GM23338 (cell line): ENCODE measurements around the gene PASD1. TPM values are rescaled to one million over a fixed set of nuclear protein-coding genes. Genes with fewer than 3 reads are reported as not detected.

Source experiments
- ATAC-seq: fragments of 200-7000 bp; cut with Tn5 transposase; 3 replicates; pipeline ENCODE4 v1.9.1; 2020
- DNase-seq: peaks from one replicate; pipeline ENCODE4 v3.0.0-alpha.2; 2015; ENCODE audit warnings: low spot score
- H2AFZ ChIP-seq: fragments of 200-600 bp; sonication (generic); 2 replicates; pipeline ENCODE4 v1.8.0; 2016; ENCODE audit warnings: antibody characterized with exemption, mild to moderate bottlenecking, moderate library complexity
- H3F3A ChIP-seq: fragments of 200-600 bp; sonication (generic); replicated peaks from 2 replicates; pipeline ENCODE4 v1.8.0; 2017; ENCODE audit warnings: antibody characterized with exemption, mixed run types, low read depth
- H3K27ac ChIP-seq: fragments of 200-600 bp; sonication (generic); 2 replicates; pipeline ENCODE4 v1.6.1; 2016; ENCODE audit warnings: low read depth
- H3K27me3 ChIP-seq: fragments of 200-600 bp; sonication (generic); 2 replicates; pipeline ENCODE4 v1.8.0; 2016; ENCODE audit warnings: mild to moderate bottlenecking, mixed run types, moderate library complexity; ENCODE audit not compliant: insufficient read depth
- H3K36me3 ChIP-seq: fragments of 200-600 bp; sonication (generic); 2 replicates; pipeline ENCODE4 v1.8.0; 2016; ENCODE audit warnings: mild to moderate bottlenecking; ENCODE audit not compliant: insufficient read depth
- H3K4me1 ChIP-seq: fragments of 200-600 bp; sonication (generic); 2 replicates; pipeline ENCODE4 v1.8.0; 2016; ENCODE audit warnings: mild to moderate bottlenecking, moderate library complexity; ENCODE audit not compliant: insufficient read depth
- H3K4me2 ChIP-seq: fragments of 200-600 bp; sonication (generic); 2 replicates; pipeline ENCODE4 v1.7.1; 2017; ENCODE audit warnings: mixed run types
- H3K4me3 ChIP-seq: fragments of 200-600 bp; sonication (generic); 2 replicates; pipeline ENCODE4 v1.6.1; 2016; ENCODE audit warnings: mixed run types
- H3K79me2 ChIP-seq: fragments of 200-600 bp; sonication (generic); replicated peaks from 2 replicates; pipeline ENCODE4 v1.8.0; 2017; ENCODE audit warnings: mild to moderate bottlenecking; ENCODE audit not compliant: insufficient read depth
- H3K9me2 ChIP-seq: fragments of 200-600 bp; sonication (generic); 2 replicates; pipeline ENCODE4 v1.8.0; 2017; ENCODE audit not compliant: insufficient read depth
- H4K20me1 ChIP-seq: fragments of 200-600 bp; sonication (generic); replicated peaks from 2 replicates; pipeline ENCODE4 v1.8.0; 2017; ENCODE audit warnings: mild to moderate bottlenecking; ENCODE audit not compliant: insufficient read depth
- H3K27ac Mint-ChIP-seq: 2 replicates; pipeline ENCODE4 v1.8.0; 2020; ENCODE audit warnings: inconsistent platforms, mild to moderate bottlenecking, moderate library complexity, mixed read lengths
- H3K27me3 Mint-ChIP-seq: 3 replicates; pipeline ENCODE4 v1.8.0; 2022; ENCODE audit warnings: low read depth, mild to moderate bottlenecking, moderate library complexity, mixed read lengths, inconsistent platforms; ENCODE audit not compliant: insufficient read depth, poor library complexity
- H3K36me3 Mint-ChIP-seq: 3 replicates; pipeline ENCODE4 v1.8.0; 2021; ENCODE audit warnings: low read depth, mild to moderate bottlenecking, inconsistent platforms, moderate library complexity, mixed read lengths
- H3K4me1 Mint-ChIP-seq: 3 replicates; pipeline ENCODE4 v1.8.0; 2020; ENCODE audit warnings: mild to moderate bottlenecking, inconsistent platforms, mixed read lengths
- H3K4me3 Mint-ChIP-seq: 3 replicates; pipeline ENCODE4 v1.8.0; 2021; ENCODE audit warnings: moderate library complexity, mild to moderate bottlenecking, inconsistent platforms, mixed read lengths
- H3K9me3 Mint-ChIP-seq: 3 replicates; pipeline ENCODE4 v1.8.0; 2020; ENCODE audit warnings: moderate library complexity, mild to moderate bottlenecking, inconsistent platforms, mixed read lengths
- CREB1 ChIP-seq: fragments of 250-450 bp; sonication (Bioruptor Pico); IDR thresholded peaks from 2 replicates; pipeline ENCODE4 v1.5.0; 2020; ENCODE audit warnings: low read depth, mild to moderate bottlenecking, moderate library complexity
- EZH2 ChIP-seq: fragments of 200-600 bp; sonication (generic); IDR thresholded peaks from one replicate; pipeline ENCODE4 v1.8.0; 2017; ENCODE audit warnings: antibody characterized with exemption, mild to moderate bottlenecking, low read depth; ENCODE audit not compliant: unreplicated experiment
- EZH2phosphoT487 ChIP-seq: fragments of 200-600 bp; sonication (generic); IDR thresholded peaks from one replicate; pipeline ENCODE4 v1.8.1; 2018; ENCODE audit warnings: antibody characterized with exemption; ENCODE audit not compliant: unreplicated experiment
- JUNB ChIP-seq: IDR thresholded peaks from one replicate; pipeline ENCODE4 v1.6.1; 2016; ENCODE audit warnings: antibody characterized with exemption; ENCODE audit not compliant: unreplicated experiment
- NANOG ChIP-seq: IDR thresholded peaks from 2 replicates; pipeline ENCODE4 v1.6.1; 2016; ENCODE audit warnings: antibody characterized with exemption, borderline replicate concordance
- POLR2AphosphoS5 ChIP-seq: IDR thresholded peaks from 2 replicates; pipeline ENCODE4 v1.6.1; 2016; ENCODE audit warnings: antibody characterized with exemption, low read depth
- STAT1 ChIP-seq: IDR thresholded peaks from one replicate; pipeline ENCODE4 v1.6.1; 2016; ENCODE audit warnings: antibody characterized with exemption; ENCODE audit not compliant: unreplicated experiment
- ZNF114 ChIP-seq: fragments of 250-450 bp; sonication (Bioruptor Pico); IDR thresholded peaks from 2 replicates; pipeline ENCODE4 v1.5.0; 2020; ENCODE audit warnings: mild to moderate bottlenecking, moderate library complexity
- ZNF331 ChIP-seq: fragments of 250-450 bp; sonication (Bioruptor Pico); IDR thresholded peaks from 2 replicates; pipeline ENCODE4 v1.5.0; 2020; ENCODE audit warnings: low read depth, mild to moderate bottlenecking, moderate library complexity
- polyA plus RNA-seq: library from polyadenylated mRNA; unstranded; fragments of >200 nt; fragmentation: Nextera tagmentation; extraction: Ambion mirVana; gene quantifications from 2 replicates; pipeline ENCODE4 v1.2.1, GENCODE V29; 2016
- total RNA-seq: library from RNA; depleted of rRNA; stranded (reverse); fragments of >200 nt; shearing (Covaris generic); gene quantifications from 2 replicates; pipeline ENCODE4 v1.2.3, GENCODE V29; 2014
- TF ChIP-seq, protein P1 (sequence below): IDR thresholded peaks from 2 replicates; pipeline ENCODE4 v1.6.1; 2016; ENCODE audit warnings: antibody characterized with exemption
- TF ChIP-seq, protein P2 (sequence below), 2 experiments: fragments of 200-600 bp in 1 of 2; sonication (generic) in 1 of 2; conservative IDR thresholded peaks; 2 replicates each; pipeline versions ENCODE4 v1.5.1 to v1.6.1; 2016 to 2017; ENCODE audit warnings: antibody characterized with exemption in 2 of 2, low read depth in 2 of 2, mild to moderate bottlenecking in 2 of 2, moderate library complexity in 1 of 2
- TF ChIP-seq, protein P3 (sequence below): fragments of 250-450 bp; sonication (Bioruptor Pico); IDR thresholded peaks from 2 replicates; pipeline ENCODE4 v1.5.0; 2020; ENCODE audit warnings: mild to moderate bottlenecking, moderate library complexity
- TF ChIP-seq, protein P4 (sequence below): IDR thresholded peaks from one replicate; pipeline ENCODE4 v1.6.1; 2018; ENCODE audit warnings: antibody characterized with exemption; ENCODE audit not compliant: unreplicated experiment

PASD1 gene
- total and polyA plus RNA-seq, 2 experiments from 2014 or later = 0.24 TPM; not detected in 1

DNA sequence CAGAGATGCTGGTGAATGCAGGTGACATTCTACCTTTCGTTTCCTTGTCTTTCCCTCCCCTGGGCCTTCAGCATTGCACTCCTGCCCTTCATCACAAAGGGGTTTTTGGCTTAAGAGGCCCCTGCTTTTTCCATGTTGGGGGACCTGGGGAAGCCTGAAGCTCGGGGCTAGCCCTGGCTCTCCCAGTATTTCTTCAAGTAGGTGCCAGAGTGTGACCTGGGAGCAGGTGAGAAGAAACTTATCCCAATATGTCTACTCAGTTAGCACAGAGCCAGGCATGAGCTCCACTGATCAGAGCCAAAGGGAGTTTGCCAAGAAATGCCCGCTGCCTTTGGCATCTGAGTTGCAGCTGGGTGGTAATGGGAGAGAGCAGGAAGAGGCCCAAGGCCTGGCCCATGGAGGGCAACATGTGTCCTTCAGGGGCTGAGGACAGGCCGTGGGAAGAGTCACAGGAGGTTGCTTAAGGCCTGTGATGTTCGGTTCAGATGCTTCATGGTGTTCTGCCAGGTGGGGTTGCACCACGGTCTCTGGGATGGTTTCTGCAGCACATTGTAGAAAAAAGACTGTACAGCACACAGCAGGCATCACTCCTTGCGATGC lies 139.4 kb downstream of the PASD1 start:
- Histone ChIP-seq H3K4me1 (no peaks in the 10 kb centered on the region), H3K4me2 (no peak overlapping the region), H3K27ac (no peak overlapping the region), H3F3A (no peaks in the 10 kb centered on the region), H3K79me2 (no peaks in the 10 kb centered on the region), H3K27me3 (no peaks in the 10 kb centered on the region), H2AFZ (no peak overlapping the region), H3K36me3 (no peaks in the 10 kb centered on the region), H3K9me2 (no peaks in the 10 kb centered on the region), H3K4me3 (no peak overlapping the region), H4K20me1 (no peaks in the 10 kb centered on the region)
- Mint-ChIP-seq H3K27me3 (peaks cover 1% of the 10 kb centered on the region), H3K4me3 (no peak overlapping the region), H3K27ac (no peak overlapping the region), H3K9me3 (no peaks in the 10 kb centered on the region), H3K4me1 (peaks cover 4% of the 10 kb centered on the region; the same call in 2 of the 3 replicates), H3K36me3 (no peaks in the 10 kb centered on the region)
- no peak for DNase-seq
- no peak for TF ChIP-seq STAT1
- no peak for TF ChIP-seq EZH2
- TF ChIP-seq CREB1 (CRISPR knock-in tag) = no peak
- TF ChIP-seq POLR2AphosphoS5 = no peak
- TF ChIP-seq, protein P1, sequence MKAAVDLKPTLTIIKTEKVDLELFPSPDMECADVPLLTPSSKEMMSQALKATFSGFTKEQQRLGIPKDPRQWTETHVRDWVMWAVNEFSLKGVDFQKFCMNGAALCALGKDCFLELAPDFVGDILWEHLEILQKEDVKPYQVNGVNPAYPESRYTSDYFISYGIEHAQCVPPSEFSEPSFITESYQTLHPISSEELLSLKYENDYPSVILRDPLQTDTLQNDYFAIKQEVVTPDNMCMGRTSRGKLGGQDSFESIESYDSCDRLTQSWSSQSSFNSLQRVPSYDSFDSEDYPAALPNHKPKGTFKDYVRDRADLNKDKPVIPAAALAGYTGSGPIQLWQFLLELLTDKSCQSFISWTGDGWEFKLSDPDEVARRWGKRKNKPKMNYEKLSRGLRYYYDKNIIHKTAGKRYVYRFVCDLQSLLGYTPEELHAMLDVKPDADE = no peak
- TF ChIP-seq, protein P2, sequence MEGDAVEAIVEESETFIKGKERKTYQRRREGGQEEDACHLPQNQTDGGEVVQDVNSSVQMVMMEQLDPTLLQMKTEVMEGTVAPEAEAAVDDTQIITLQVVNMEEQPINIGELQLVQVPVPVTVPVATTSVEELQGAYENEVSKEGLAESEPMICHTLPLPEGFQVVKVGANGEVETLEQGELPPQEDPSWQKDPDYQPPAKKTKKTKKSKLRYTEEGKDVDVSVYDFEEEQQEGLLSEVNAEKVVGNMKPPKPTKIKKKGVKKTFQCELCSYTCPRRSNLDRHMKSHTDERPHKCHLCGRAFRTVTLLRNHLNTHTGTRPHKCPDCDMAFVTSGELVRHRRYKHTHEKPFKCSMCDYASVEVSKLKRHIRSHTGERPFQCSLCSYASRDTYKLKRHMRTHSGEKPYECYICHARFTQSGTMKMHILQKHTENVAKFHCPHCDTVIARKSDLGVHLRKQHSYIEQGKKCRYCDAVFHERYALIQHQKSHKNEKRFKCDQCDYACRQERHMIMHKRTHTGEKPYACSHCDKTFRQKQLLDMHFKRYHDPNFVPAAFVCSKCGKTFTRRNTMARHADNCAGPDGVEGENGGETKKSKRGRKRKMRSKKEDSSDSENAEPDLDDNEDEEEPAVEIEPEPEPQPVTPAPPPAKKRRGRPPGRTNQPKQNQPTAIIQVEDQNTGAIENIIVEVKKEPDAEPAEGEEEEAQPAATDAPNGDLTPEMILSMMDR (conservative IDR thresholded peaks at IDR 0.05; ENCODE audit: low read depth in 2 of 2) = no peak
- no peak for TF ChIP-seq ZNF114 (CRISPR knock-in tag)
- TF ChIP-seq EZH2phosphoT487 = no peak
- TF ChIP-seq, protein P3, sequence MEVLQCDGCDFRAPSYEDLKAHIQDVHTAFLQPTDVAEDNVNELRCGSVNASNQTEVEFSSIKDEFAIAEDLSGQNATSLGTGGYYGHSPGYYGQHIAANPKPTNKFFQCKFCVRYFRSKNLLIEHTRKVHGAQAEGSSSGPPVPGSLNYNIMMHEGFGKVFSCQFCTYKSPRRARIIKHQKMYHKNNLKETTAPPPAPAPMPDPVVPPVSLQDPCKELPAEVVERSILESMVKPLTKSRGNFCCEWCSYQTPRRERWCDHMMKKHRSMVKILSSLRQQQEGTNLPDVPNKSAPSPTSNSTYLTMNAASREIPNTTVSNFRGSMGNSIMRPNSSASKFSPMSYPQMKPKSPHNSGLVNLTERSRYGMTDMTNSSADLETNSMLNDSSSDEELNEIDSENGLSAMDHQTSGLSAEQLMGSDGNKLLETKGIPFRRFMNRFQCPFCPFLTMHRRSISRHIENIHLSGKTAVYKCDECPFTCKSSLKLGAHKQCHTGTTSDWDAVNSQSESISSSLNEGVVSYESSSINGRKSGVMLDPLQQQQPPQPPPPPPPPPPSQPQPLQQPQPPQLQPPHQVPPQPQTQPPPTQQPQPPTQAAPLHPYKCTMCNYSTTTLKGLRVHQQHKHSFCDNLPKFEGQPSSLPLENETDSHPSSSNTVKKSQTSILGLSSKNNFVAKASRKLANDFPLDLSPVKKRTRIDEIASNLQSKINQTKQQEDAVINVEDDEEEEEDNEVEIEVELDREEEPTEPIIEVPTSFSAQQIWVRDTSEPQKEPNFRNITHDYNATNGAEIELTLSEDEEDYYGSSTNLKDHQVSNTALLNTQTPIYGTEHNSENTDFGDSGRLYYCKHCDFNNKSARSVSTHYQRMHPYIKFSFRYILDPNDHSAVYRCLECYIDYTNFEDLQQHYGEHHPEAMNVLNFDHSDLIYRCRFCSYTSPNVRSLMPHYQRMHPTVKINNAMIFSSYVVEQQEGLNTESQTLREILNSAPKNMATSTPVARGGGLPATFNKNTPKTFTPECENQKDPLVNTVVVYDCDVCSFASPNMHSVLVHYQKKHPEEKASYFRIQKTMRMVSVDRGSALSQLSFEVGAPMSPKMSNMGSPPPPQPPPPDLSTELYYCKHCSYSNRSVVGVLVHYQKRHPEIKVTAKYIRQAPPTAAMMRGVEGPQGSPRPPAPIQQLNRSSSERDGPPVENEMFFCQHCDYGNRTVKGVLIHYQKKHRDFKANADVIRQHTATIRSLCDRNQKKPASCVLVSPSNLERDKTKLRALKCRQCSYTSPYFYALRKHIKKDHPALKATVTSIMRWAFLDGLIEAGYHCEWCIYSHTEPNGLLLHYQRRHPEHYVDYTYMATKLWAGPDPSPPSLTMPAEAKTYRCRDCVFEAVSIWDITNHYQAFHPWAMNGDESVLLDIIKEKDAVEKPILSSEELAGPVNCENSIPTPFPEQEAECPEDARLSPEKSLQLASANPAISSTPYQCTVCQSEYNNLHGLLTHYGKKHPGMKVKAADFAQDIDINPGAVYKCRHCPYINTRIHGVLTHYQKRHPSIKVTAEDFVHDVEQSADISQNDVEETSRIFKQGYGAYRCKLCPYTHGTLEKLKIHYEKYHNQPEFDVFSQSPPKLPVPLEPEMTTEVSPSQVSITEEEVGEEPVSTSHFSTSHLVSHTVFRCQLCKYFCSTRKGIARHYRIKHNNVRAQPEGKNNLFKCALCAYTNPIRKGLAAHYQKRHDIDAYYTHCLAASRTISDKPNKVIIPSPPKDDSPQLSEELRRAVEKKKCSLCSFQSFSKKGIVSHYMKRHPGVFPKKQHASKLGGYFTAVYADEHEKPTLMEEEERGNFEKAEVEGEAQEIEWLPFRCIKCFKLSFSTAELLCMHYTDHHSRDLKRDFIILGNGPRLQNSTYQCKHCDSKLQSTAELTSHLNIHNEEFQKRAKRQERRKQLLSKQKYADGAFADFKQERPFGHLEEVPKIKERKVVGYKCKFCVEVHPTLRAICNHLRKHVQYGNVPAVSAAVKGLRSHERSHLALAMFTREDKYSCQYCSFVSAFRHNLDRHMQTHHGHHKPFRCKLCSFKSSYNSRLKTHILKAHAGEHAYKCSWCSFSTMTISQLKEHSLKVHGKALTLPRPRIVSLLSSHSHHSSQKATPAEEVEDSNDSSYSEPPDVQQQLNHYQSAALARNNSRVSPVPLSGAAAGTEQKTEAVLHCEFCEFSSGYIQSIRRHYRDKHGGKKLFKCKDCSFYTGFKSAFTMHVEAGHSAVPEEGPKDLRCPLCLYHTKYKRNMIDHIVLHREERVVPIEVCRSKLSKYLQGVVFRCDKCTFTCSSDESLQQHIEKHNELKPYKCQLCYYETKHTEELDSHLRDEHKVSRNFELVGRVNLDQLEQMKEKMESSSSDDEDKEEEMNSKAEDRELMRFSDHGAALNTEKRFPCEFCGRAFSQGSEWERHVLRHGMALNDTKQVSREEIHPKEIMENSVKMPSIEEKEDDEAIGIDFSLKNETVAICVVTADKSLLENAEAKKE (CRISPR knock-in tag) = no peak
- no peak for TF ChIP-seq JUNB
- TF ChIP-seq ZNF331 (CRISPR knock-in tag) = no peak
- TF ChIP-seq, protein P4, sequence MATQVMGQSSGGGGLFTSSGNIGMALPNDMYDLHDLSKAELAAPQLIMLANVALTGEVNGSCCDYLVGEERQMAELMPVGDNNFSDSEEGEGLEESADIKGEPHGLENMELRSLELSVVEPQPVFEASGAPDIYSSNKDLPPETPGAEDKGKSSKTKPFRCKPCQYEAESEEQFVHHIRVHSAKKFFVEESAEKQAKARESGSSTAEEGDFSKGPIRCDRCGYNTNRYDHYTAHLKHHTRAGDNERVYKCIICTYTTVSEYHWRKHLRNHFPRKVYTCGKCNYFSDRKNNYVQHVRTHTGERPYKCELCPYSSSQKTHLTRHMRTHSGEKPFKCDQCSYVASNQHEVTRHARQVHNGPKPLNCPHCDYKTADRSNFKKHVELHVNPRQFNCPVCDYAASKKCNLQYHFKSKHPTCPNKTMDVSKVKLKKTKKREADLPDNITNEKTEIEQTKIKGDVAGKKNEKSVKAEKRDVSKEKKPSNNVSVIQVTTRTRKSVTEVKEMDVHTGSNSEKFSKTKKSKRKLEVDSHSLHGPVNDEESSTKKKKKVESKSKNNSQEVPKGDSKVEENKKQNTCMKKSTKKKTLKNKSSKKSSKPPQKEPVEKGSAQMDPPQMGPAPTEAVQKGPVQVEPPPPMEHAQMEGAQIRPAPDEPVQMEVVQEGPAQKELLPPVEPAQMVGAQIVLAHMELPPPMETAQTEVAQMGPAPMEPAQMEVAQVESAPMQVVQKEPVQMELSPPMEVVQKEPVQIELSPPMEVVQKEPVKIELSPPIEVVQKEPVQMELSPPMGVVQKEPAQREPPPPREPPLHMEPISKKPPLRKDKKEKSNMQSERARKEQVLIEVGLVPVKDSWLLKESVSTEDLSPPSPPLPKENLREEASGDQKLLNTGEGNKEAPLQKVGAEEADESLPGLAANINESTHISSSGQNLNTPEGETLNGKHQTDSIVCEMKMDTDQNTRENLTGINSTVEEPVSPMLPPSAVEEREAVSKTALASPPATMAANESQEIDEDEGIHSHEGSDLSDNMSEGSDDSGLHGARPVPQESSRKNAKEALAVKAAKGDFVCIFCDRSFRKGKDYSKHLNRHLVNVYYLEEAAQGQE = no peak
- TF ChIP-seq NANOG = no peak
- no peak for ATAC-seq
